Measurements from ENCODE around the gene TMED6.
A peak's percentile ranks its signal among the peaks of the same experiment; 100 is the strongest.

Gene TMED6

GRCh38 chr16:69294051-69294450, 57.5 kb downstream of the TMED6 start:
- Histone ChIP-seq H4K91ac (ENCODE audit: low read depth, low read length) (no peak overlapping the region), H3K9me3 (ENCODE audit: insufficient read depth, low read depth, low read length) (no peaks in the 10 kb centered on the region), H3K27ac (ENCODE audit: low read depth, low read length) (no peak overlapping the region), H3K27me3 (ENCODE audit: insufficient read depth, low read length) (no peaks in the 10 kb centered on the region), H2BK5ac (ENCODE audit: low read depth, low read length, poor library complexity) (no peak overlapping the region), H4K8ac (ENCODE audit: low read depth, low read length) (no peak overlapping the region), H3K14ac (ENCODE audit: low read length) (no peak overlapping the region), H3K4me2 (ENCODE audit: low read length) (no peak overlapping the region), H3K4ac (ENCODE audit: low read depth, low read length) (no peak overlapping the region), H2AK5ac (ENCODE audit: low read length) (no peak overlapping the region), H2BK120ac (ENCODE audit: insufficient read depth, low read length, poor library complexity) (no peak overlapping the region), H3K18ac (ENCODE audit: low read length) (no peak overlapping the region), H3K4me3 (ENCODE audit: low read depth, low read length) (no peak overlapping the region), H3K36me3 (ENCODE audit: control insufficient read depth in 1 of 2, insufficient read depth in 2 of 2, low read length in 2 of 2) (peaks cover 3 to 4% of the 10 kb centered on the region in 2 experiments), H2AFZ (ENCODE audit: insufficient read depth, low read length, poor library complexity) (no peak overlapping the region), H3K79me2 (ENCODE audit: control insufficient read depth, insufficient read depth, low read length, poor library complexity) (no peaks in the 10 kb centered on the region), H4K12ac (ENCODE audit: low read depth, low read length) (no peak overlapping the region), H3K79me1 (ENCODE audit: low read length) (no peaks in the 10 kb centered on the region), H3K4me1 (ENCODE audit: control insufficient read depth in 1 of 2, insufficient read depth in 2 of 2, low read length in 2 of 2) (peaks cover 0 to 2% of the 10 kb centered on the region in 2 experiments), H3K9ac (ENCODE audit: low read length) (no peak overlapping the region), H2BK12ac (ENCODE audit: low read length) (no peak overlapping the region), H3K23ac (ENCODE audit: low read length) (no peak overlapping the region)
- peak; percentile 83 to 91 for DNase-seq
- no CpG with 5 or more reads among the region's 1 CpG for WGBS (ENCODE audit: extremely low coverage, insufficient coverage, insufficient read length)

GRCh38 chr16:69293401-69293800, 58.2 kb downstream of the TMED6 start:
- no peaks in the 10 kb centered on the region for H3K79me2 ChIP-seq (ENCODE audit: control insufficient read depth, insufficient read depth, low read length, poor library complexity)
- H2AFZ ChIP-seq (ENCODE audit: insufficient read depth, low read length, poor library complexity) = no peak overlapping the region
- H4K91ac ChIP-seq (ENCODE audit: low read depth, low read length) = no peak overlapping the region
- no peak overlapping the region for H3K14ac ChIP-seq (ENCODE audit: low read length)
- no peak overlapping the region for H4K12ac ChIP-seq (ENCODE audit: low read depth, low read length)
- H3K23ac ChIP-seq (ENCODE audit: low read length) = no peak overlapping the region
- no peak overlapping the region for H2BK120ac ChIP-seq (ENCODE audit: insufficient read depth, low read length, poor library complexity)
- H3K4ac ChIP-seq (ENCODE audit: low read depth, low read length) = no peak overlapping the region
- H3K4me3 ChIP-seq (ENCODE audit: low read depth, low read length) = no peak overlapping the region
- no peak overlapping the region for H3K18ac ChIP-seq (ENCODE audit: low read length)
- no peak for DNase-seq
- no peak overlapping the region for H3K4me2 ChIP-seq (ENCODE audit: low read length)
- no peak overlapping the region for H2BK5ac ChIP-seq (ENCODE audit: low read depth, low read length, poor library complexity)
- H4K8ac ChIP-seq (ENCODE audit: low read depth, low read length) = no peak overlapping the region
- no peak overlapping the region for H2AK5ac ChIP-seq (ENCODE audit: low read length)
- peaks cover 3 to 4% of the 10 kb centered on the region in 2 experiments for H3K36me3 ChIP-seq (ENCODE audit: control insufficient read depth in 1 of 2, insufficient read depth in 2 of 2, low read length in 2 of 2)
- no peaks in the 10 kb centered on the region for H3K27me3 ChIP-seq (ENCODE audit: insufficient read depth, low read length)
- no peak overlapping the region for H3K9ac ChIP-seq (ENCODE audit: low read length)
- H3K79me1 ChIP-seq (ENCODE audit: low read length) = no peaks in the 10 kb centered on the region
- no peak overlapping the region for H2BK12ac ChIP-seq (ENCODE audit: low read length)
- H3K27ac ChIP-seq (ENCODE audit: low read depth, low read length) = no peak overlapping the region
- no peaks in the 10 kb centered on the region for H3K9me3 ChIP-seq (ENCODE audit: insufficient read depth, low read depth, low read length)
- WGBS (ENCODE audit: extremely low coverage, insufficient coverage, insufficient read length) = no CpG with 5 or more reads among the region's 3 CpGs
- H3K4me1 ChIP-seq (ENCODE audit: control insufficient read depth in 1 of 2, insufficient read depth in 2 of 2, low read length in 2 of 2) = peaks cover 0 to 2% of the 10 kb centered on the region in 2 experiments
